HEK293 (cell line): ENCODE data around the gene HINT2.

Experiments
- CTCF ChIA-PET: fragments of 350-600 bp; formaldehyde crosslinking; extraction: SDS; loops from one replicate; lab custom pipeline; 2021; ENCODE audit warnings: antibody characterized with exemption; lab: Yijun Ruan, JAX
- POLR2A ChIA-PET: fragments of 300-600 bp; formaldehyde crosslinking; extraction: SDS; loops from one replicate; lab custom pipeline; 2020; ENCODE audit warnings: antibody characterized with exemption, inconsistent platforms; lab: Yijun Ruan, JAX
- H3K27ac ChIP-seq: fragments of 200-500 bp; sonication (Bioruptor generic); 2 replicates; pipeline ENCODE4 v1.5.1; 2014; ENCODE audit warnings: low read depth, low read length, control low read depth, inconsistent platforms; ENCODE audit errors: extremely low read depth
- H3K36me3 ChIP-seq, 2 experiments: fragments of 200-500 bp in 1 of 2; sonication (Bioruptor generic) in 1 of 2; 1 replicate in 1 of 2; 2 replicates in 1 of 2; pipeline ENCODE4 v1.5.1; 2014 to 2017; ENCODE audit warnings: inconsistent platforms in 2 of 2, low read length in 2 of 2; ENCODE audit not compliant: control insufficient read depth in 2 of 2, insufficient read depth in 1 of 2
- H3K4me1 ChIP-seq: fragments of 200-500 bp; sonication (Bioruptor generic); 2 replicates; pipeline ENCODE4 v1.5.1; 2014; ENCODE audit warnings: mild to moderate bottlenecking, low read length, inconsistent platforms; ENCODE audit not compliant: control insufficient read depth, insufficient read depth
- H3K4me3 ChIP-seq: 2 replicates; pipeline ENCODE4 v1.5.1; 2011; ENCODE audit warnings: low read depth, mild to moderate bottlenecking, control low read depth, low read length, moderate library complexity
- H3K9me3 ChIP-seq: fragments of 200-500 bp; sonication (Bioruptor generic); 2 replicates; pipeline ENCODE4 v1.5.1; 2014; ENCODE audit warnings: low read depth, low read length, inconsistent platforms; ENCODE audit not compliant: control insufficient read depth, insufficient read depth
- BCL11A ChIP-seq: fragments of 450-650 bp; formaldehyde crosslinking; IDR thresholded peaks from 2 replicates; pipeline ENCODE4 v1.5.1; 2016; ENCODE audit warnings: low read depth, missing biosample characterization, missing genetic modification characterization
- BCL11B ChIP-seq: fragments of 450-650 bp; formaldehyde crosslinking; IDR thresholded peaks from 2 replicates; pipeline ENCODE4 v1.5.1; 2016; ENCODE audit warnings: low read depth, missing biosample characterization, missing genetic modification characterization
- EGR2 ChIP-seq: fragments of 450-650 bp; formaldehyde crosslinking; IDR thresholded peaks from 2 replicates; pipeline ENCODE4 v1.5.1; 2016; ENCODE audit warnings: low read depth, missing biosample characterization, missing genetic modification characterization
- GLIS1 ChIP-seq: fragments of 450-650 bp; formaldehyde crosslinking; IDR thresholded peaks from 2 replicates; pipeline ENCODE4 v1.5.1; 2016; ENCODE audit warnings: missing biosample characterization, missing genetic modification characterization
- GLIS2 ChIP-seq: fragments of 450-650 bp; formaldehyde crosslinking; IDR thresholded peaks from 2 replicates; pipeline ENCODE4 v1.5.1; 2016; ENCODE audit warnings: missing biosample characterization, missing genetic modification characterization
- KLF7 ChIP-seq: fragments of 450-650 bp; formaldehyde crosslinking; IDR thresholded peaks from 2 replicates; pipeline ENCODE4 v1.5.1; 2016; ENCODE audit warnings: missing biosample characterization, missing genetic modification characterization, borderline replicate concordance
- ZBTB17 ChIP-seq: fragments of 450-650 bp; formaldehyde crosslinking; IDR thresholded peaks from 2 replicates; pipeline ENCODE4 v1.5.1; 2016; ENCODE audit warnings: missing biosample characterization, missing genetic modification characterization
- ZBTB7A ChIP-seq: fragments of 450-650 bp; formaldehyde crosslinking; IDR thresholded peaks from 2 replicates; pipeline ENCODE4 v1.5.1; 2016; ENCODE audit warnings: low read depth, missing biosample characterization, missing genetic modification characterization
- ZNF335 ChIP-seq: fragments of 450-650 bp; formaldehyde crosslinking; conservative IDR thresholded peaks from 2 replicates; pipeline ENCODE4 v1.5.1; 2016; ENCODE audit warnings: missing biosample characterization, missing genetic modification characterization
- ZNF398 ChIP-seq: fragments of 450-650 bp; formaldehyde crosslinking; IDR thresholded peaks from 2 replicates; pipeline ENCODE4 v1.5.1; 2017; ENCODE audit warnings: missing biosample characterization, missing genetic modification characterization
- ZNF561 ChIP-seq: fragments of 450-650 bp; IDR thresholded peaks from 2 replicates; pipeline ENCODE4 v1.5.1; 2018; ENCODE audit warnings: missing biosample characterization, missing genetic modification characterization, borderline replicate concordance
- ZNF629 ChIP-seq: fragments of 450-650 bp; formaldehyde crosslinking; IDR thresholded peaks from 2 replicates; pipeline ENCODE4 v1.5.1; 2017; ENCODE audit warnings: missing biosample characterization, missing genetic modification characterization
- ZNF692 ChIP-seq: fragments of 450-650 bp; formaldehyde crosslinking; IDR thresholded peaks from 2 replicates; pipeline ENCODE4 v1.5.1; 2016; ENCODE audit warnings: missing biosample characterization, missing genetic modification characterization
- ZNF701 ChIP-seq: fragments of 450-650 bp; formaldehyde crosslinking; IDR thresholded peaks from 2 replicates; pipeline ENCODE4 v1.5.1; 2016; ENCODE audit warnings: missing biosample characterization, missing genetic modification characterization
- ZNF747 ChIP-seq: fragments of 450-650 bp; formaldehyde crosslinking; IDR thresholded peaks from 2 replicates; pipeline ENCODE4 v1.5.1; 2016; ENCODE audit warnings: missing biosample characterization, missing genetic modification characterization
- ZNF777 ChIP-seq: fragments of 450-650 bp; formaldehyde crosslinking; IDR thresholded peaks from 2 replicates; pipeline ENCODE4 v1.5.1; 2017; ENCODE audit warnings: missing biosample characterization, missing genetic modification characterization, borderline replicate concordance
- ZNF843 ChIP-seq: fragments of 450-650 bp; formaldehyde crosslinking; IDR thresholded peaks from 2 replicates; pipeline ENCODE4 v1.5.1; 2016; ENCODE audit warnings: missing biosample characterization, missing genetic modification characterization
- ZSCAN30 ChIP-seq: fragments of 450-650 bp; IDR thresholded peaks from 2 replicates; pipeline ENCODE4 v1.5.1; 2018; ENCODE audit warnings: missing biosample characterization, mild to moderate bottlenecking, missing genetic modification characterization, moderate library complexity
- ZSCAN4 ChIP-seq: fragments of 450-650 bp; formaldehyde crosslinking; IDR thresholded peaks from 2 replicates; pipeline ENCODE4 v1.5.1; 2017; ENCODE audit warnings: missing biosample characterization, missing genetic modification characterization
- ZXDB ChIP-seq: fragments of 450-650 bp; formaldehyde crosslinking; IDR thresholded peaks from 2 replicates; pipeline ENCODE4 v1.5.1; 2016; ENCODE audit warnings: missing biosample characterization, missing genetic modification characterization
- TF ChIP-seq, protein P1 (sequence below): sonication (generic); formaldehyde crosslinking; IDR thresholded peaks from 2 replicates; pipeline ENCODE4 v1.8.1; 2022; ENCODE audit warnings: mild to moderate bottlenecking, moderate library complexity, missing genetic modification reagents
- TF ChIP-seq, protein P2 (sequence below): fragments of 450-650 bp; formaldehyde crosslinking; IDR thresholded peaks from 2 replicates; pipeline ENCODE4 v1.5.1; 2016; ENCODE audit warnings: missing biosample characterization, missing genetic modification characterization
- TF ChIP-seq, protein P3 (sequence below): fragments of 450-650 bp; formaldehyde crosslinking; IDR thresholded peaks from 2 replicates; pipeline ENCODE4 v1.5.1; 2016; ENCODE audit warnings: missing biosample characterization, missing genetic modification characterization
- TF ChIP-seq, protein P4 (sequence below): fragments of 450-650 bp; IDR thresholded peaks from 2 replicates; pipeline ENCODE4 v1.5.1; 2018; ENCODE audit warnings: missing biosample characterization, mild to moderate bottlenecking, missing genetic modification characterization

The HINT2 gene

GRCh38 chr9:35814841-35815543, at the start of gene HINT2:
HINT2 (minus strand) TSS chr9:35815042; CDS start chr9:35814979, 63 bp downstream.
- POLR2A ChIA-PET, result interaction anchor here (0.7 to 3.1 kb wide), 13 partner anchors 11 to 376 kb away, joined by 3 to 13 read pairs (median 4); partner anchors contain the start of genes ARHGEF39, CCDC107, CLTA and FAM221B
- Histone ChIP-seq H3K4me3 (peak within 1 kb of the TSS; percentile 76), H3K36me3 (peaks cover 0 to 6% of the 10 kb centered on the region in 2 experiments; a peak in 1 of 3 replicates)
- 0 out of 2 replicates have a peak, but pooled peaks have one; percentile 27 for TF ChIP-seq ZSCAN30 (tag by site-specific recombination)
- no peak; the same call in 1 of the 2 replicates for TF ChIP-seq BCL11B (tag by site-specific recombination)
- no peak for TF ChIP-seq ZNF335
- TF ChIP-seq ZXDB (tag by site-specific recombination), result no peak; the same call in 1 of the 2 replicates
- TF ChIP-seq, protein P1, sequence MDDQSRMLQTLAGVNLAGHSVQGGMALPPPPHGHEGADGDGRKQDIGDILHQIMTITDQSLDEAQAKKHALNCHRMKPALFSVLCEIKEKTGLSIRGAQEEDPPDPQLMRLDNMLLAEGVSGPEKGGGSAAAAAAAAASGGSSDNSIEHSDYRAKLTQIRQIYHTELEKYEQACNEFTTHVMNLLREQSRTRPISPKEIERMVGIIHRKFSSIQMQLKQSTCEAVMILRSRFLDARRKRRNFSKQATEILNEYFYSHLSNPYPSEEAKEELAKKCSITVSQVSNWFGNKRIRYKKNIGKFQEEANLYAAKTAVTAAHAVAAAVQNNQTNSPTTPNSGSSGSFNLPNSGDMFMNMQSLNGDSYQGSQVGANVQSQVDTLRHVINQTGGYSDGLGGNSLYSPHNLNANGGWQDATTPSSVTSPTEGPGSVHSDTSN, result peak; percentile 27; the same call in 1 of the 2 replicates
- peak; percentile 53 for TF ChIP-seq ZNF692
- no peak for TF ChIP-seq KLF7 (tag by site-specific recombination)
- TF ChIP-seq ZNF701 (tag by site-specific recombination), result no peak
- TF ChIP-seq, protein P2, sequence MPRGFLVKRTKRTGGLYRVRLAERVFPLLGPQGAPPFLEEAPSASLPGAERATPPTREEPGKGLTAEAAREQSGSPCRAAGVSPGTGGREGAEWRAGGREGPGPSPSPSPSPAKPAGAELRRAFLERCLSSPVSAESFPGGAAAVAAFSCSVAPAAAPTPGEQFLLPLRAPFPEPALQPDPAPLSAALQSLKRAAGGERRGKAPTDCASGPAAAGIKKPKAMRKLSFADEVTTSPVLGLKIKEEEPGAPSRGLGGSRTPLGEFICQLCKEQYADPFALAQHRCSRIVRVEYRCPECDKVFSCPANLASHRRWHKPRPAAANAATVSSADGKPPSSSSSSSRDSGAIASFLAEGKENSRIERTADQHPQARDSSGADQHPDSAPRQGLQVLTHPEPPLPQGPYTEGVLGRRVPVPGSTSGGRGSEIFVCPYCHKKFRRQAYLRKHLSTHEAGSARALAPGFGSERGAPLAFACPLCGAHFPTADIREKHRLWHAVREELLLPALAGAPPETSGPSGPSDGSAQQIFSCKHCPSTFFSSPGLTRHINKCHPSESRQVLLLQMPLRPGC (tag by site-specific recombination), result no peak
- TF ChIP-seq ZNF843 (tag by site-specific recombination), result no peak; the same call in 1 of the 2 replicates
- TF ChIP-seq ZNF398 (tag by site-specific recombination), result peak; percentile 26; the same call in 1 of the 2 replicates
- no peak for TF ChIP-seq ZBTB7A (tag by site-specific recombination)
- peak; percentile 85 for TF ChIP-seq GLIS2 (tag by site-specific recombination)
- TF ChIP-seq ZNF561 (tag by site-specific recombination), result no peak
- no peak; the same call in 1 of the 2 replicates for TF ChIP-seq ZBTB17 (tag by site-specific recombination)
- TF ChIP-seq GLIS1 (tag by site-specific recombination), result peak; percentile 24; the same call in 1 of the 2 replicates
- TF ChIP-seq ZNF747 (tag by site-specific recombination), result no peak
- no peak for TF ChIP-seq ZNF777 (tag by site-specific recombination)
- TF ChIP-seq, protein P3, sequence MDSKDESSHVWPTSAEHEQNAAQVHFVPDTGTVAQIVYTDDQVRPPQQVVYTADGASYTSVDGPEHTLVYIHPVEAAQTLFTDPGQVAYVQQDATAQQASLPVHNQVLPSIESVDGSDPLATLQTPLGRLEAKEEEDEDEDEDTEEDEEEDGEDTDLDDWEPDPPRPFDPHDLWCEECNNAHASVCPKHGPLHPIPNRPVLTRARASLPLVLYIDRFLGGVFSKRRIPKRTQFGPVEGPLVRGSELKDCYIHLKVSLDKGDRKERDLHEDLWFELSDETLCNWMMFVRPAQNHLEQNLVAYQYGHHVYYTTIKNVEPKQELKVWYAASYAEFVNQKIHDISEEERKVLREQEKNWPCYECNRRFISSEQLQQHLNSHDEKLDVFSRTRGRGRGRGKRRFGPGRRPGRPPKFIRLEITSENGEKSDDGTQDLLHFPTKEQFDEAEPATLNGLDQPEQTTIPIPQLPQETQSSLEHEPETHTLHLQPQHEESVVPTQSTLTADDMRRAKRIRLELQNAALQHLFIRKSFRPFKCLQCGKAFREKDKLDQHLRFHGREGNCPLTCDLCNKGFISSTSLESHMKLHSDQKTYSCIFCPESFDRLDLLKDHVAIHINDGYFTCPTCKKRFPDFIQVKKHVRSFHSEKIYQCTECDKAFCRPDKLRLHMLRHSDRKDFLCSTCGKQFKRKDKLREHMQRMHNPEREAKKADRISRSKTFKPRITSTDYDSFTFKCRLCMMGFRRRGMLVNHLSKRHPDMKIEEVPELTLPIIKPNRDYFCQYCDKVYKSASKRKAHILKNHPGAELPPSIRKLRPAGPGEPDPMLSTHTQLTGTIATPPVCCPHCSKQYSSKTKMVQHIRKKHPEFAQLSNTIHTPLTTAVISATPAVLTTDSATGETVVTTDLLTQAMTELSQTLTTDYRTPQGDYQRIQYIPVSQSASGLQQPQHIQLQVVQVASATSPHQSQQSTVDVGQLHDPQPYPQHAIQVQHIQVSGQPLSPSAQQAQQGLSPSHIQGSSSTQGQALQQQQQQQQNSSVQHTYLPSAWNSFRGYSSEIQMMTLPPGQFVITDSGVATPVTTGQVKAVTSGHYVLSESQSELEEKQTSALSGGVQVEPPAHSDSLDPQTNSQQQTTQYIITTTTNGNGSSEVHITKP (tag by site-specific recombination), result peak; percentile 93
- TF ChIP-seq, protein P4, sequence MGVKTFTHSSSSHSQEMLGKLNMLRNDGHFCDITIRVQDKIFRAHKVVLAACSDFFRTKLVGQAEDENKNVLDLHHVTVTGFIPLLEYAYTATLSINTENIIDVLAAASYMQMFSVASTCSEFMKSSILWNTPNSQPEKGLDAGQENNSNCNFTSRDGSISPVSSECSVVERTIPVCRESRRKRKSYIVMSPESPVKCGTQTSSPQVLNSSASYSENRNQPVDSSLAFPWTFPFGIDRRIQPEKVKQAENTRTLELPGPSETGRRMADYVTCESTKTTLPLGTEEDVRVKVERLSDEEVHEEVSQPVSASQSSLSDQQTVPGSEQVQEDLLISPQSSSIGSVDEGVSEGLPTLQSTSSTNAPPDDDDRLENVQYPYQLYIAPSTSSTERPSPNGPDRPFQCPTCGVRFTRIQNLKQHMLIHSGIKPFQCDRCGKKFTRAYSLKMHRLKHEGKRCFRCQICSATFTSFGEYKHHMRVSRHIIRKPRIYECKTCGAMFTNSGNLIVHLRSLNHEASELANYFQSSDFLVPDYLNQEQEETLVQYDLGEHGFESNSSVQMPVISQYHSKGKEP, result no peak
- no peak for TF ChIP-seq BCL11A
- no peak for TF ChIP-seq ZSCAN4 (tag by site-specific recombination)
- TF ChIP-seq EGR2 (tag by site-specific recombination), result peak; percentile 27; the same call in 1 of the 2 replicates
- no peak for TF ChIP-seq ZNF629 (tag by site-specific recombination)

More at GRCh38 chr9:35814841-35815543, at the start of gene HINT2:
- Histone ChIP-seq H3K9me3 (no peaks in the 10 kb centered on the region), H3K4me1 (no peaks in the 10 kb centered on the region), H3K27ac (peak within 1 kb of the TSS; percentile 78)
- CTCF ChIA-PET, result interaction anchor here (0.6 to 4.3 kb wide), 10 partner anchors 10 to 141 kb away, joined by 3 to 46 read pairs (median 6); no protein-coding TSS in a partner anchor
